Stimulated activated CD4-positive, alpha-beta T cell treated with anti-CD3 and anti-CD28 coated beads, Interleukin-1b, Interleukin-23, amount 100 ng/mL, for 48 hours (primary cell): Measurements from ENCODE around the gene BDNF.

Source experiments
- DNase-seq: peaks from one replicate; pipeline ENCODE4 v3.0.0-alpha.2; 2020

The BDNF gene

GRCh38 chr11:27705873-27706820, 5.9 kb upstream of the BDNF start:
- DNase-seq, result no peak

DNA sequence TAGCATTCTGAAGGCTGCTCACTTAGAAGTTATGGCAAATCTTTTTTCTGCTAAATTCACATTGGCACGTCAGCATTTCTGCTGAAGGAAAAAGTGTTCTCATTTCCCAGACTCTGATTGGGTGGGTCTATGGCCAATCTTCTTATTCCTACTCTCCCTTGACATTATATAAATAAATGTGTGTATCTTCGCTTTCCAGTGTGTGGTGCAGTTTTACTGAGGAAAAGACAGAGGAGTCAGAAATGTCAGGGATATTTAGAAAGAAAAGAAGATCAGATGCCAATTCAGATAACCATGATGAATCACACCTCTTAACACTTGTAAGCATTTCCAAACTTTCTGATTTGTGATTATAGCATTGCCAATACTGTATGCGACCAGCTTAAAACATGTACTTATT, 3.2 kb upstream of the BDNF start:
- no peak for DNase-seq

- DNase-seq, result no peak
These were observed 2.6 kb upstream of the BDNF start for GRCh38 chr11:27702811-27703210.

- DNase-seq, result no peak
These were observed 1.3 kb upstream of the BDNF start for GRCh38 chr11:27701355-27702105.

DNA sequence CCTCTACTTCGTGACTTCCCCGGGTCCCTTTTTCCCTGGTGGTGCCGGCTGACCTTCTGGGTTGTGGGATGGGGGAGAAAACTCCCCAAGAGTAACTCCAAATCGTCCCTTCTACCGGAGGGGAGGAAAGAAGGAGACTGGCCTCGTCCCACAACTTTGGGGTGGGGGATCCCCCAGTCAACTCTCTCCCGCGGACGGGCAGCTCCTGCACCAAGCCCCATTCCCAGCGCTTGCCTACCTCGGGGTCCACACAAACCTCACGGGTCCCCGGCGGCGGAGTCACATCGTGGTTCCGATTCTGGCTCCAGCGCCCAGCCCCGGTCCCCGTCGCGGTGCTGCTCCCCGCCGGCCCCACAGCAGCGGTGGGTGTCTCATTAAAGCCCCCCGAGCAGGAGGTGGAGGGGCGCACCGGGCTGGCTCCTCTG, 317 bp downstream of the BDNF start:
- no peak for DNase-seq

GRCh38 chr11:27699242-27699925, 871 bp downstream of the BDNF start:
- DNase-seq, result no peak

GRCh38 chr11:27698872-27699241, 1.4 kb downstream of the BDNF start:
- DNase-seq, result peak; percentile 72

GRCh38 chr11:27697679-27698275, 2.5 kb downstream of the BDNF start:
- DNase-seq, result no peak

- DNase-seq, result no peak
These were observed 3.3 kb downstream of the BDNF start for GRCh38 chr11:27696961-27697360.

- DNase-seq, result no peak
These were observed 4.1 kb downstream of the BDNF start for GRCh38 chr11:27696115-27696514.

- no peak for DNase-seq
These were observed 5.3 kb downstream of the BDNF start for GRCh38 chr11:27694992-27695391.

- no peak for DNase-seq
These were observed 6.9 kb downstream of the BDNF start for GRCh38 chr11:27693398-27693797.

GRCh38 chr11:27692781-27693180, 7.5 kb downstream of the BDNF start:
- no peak for DNase-seq

DNA sequence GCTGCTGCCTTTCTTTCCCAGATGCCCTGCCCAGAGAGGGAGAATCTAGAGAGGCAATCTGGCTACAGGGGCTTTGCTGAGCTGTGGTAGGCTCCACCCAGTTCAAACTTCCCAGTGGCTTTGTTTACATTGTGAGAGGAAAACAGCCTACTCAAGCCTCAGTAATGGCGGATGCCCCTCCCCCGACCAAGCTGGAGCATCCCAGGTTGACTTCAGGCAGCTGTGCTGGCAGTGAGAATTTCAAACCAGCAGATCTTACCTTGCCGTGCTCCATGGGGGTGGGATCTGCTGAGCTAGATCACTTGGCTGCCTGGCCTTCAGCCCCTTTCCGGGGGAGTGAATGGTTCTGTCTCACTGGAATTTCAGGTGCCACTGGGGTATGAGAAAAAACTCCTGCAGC, 12.2 kb downstream of the BDNF start:
- DNase-seq, result no peak

DNA sequence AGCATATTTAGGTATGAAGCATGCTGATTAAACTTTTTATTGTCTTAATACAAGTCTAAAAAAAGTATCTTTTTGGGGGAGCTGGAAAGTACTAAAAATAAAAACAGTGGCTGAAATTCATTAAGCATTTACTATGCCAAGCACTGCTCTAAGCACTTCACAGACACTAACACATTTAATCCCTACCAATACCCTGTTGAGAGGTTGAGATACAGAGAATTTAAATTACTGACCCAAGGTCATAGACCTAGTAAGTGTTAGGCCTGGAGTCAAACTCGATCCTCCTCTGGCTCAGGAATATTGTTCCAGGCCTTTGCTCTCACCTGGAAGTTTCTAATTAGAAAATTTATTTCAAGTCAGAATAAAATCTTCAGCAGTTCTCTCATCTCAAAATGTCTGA, 18.6 kb downstream of the BDNF start:
- DNase-seq, result no peak

- no peak for DNase-seq
These were observed 20.9 kb downstream of the BDNF start for GRCh38 chr11:27679136-27680015.

GRCh38 chr11:27678242-27678641, 22.0 kb downstream of the BDNF start:
- no peak for DNase-seq

DNA sequence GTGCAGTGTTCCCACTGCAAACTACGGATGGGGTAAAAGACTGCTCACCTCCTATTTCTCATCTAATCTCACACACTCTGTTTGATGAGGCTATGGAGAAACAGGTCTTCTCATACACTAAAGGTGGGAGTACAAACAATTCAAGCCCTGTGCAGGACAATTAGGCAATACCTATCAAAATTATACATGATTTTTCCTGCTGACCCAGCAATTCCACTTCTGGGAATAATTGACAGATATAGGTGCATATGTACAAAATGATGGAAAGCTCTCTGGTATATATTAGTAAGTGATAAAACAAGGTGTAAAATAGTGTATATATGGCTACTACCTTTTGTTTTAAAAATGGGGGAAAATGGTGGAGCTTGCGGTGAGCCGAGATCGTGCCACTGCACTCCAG, 23.1 kb downstream of the BDNF start:
- no peak for DNase-seq

GRCh38 chr11:27673979-27674663, 26.1 kb downstream of the BDNF start:
- no peak for DNase-seq

GRCh38 chr11:27672836-27673464, 27.3 kb downstream of the BDNF start:
- no peak for DNase-seq
